H1 (cell line): ENCODE measurements around the gene NADK. TPM values are rescaled to one million over a fixed set of nuclear protein-coding genes. Genes with fewer than 3 reads are reported as not detected.

Experiments used
- ASH2L ChIP-seq: fragments of 200-600, 300-600 bp; sonication (generic); IDR thresholded peaks from one replicate; pipeline ENCODE4 v1.7.1; 2017; ENCODE audit warnings: low read length
- CBX8 ChIP-seq: fragments of 300-800, 300-1000 bp; sonication (generic); IDR thresholded peaks from 2 replicates; pipeline ENCODE4 v1.7.1; 2016; ENCODE audit warnings: low read depth, low read length, borderline replicate concordance
- CHD1 ChIP-seq: IDR thresholded peaks from 2 replicates; pipeline ENCODE4 v1.6.1; 2012; ENCODE audit warnings: low read depth, low read length, improper control_type of control experiment
- CHD2 ChIP-seq: IDR thresholded peaks from 2 replicates; pipeline ENCODE4 v1.6.1; 2012; ENCODE audit warnings: low read length, improper control_type of control experiment
- CTBP2 ChIP-seq: IDR thresholded peaks from 2 replicates; pipeline ENCODE4 v1.7.0; 2011; ENCODE audit warnings: borderline replicate concordance, mild to moderate bottlenecking, moderate library complexity, mixed read lengths, low read length; ENCODE audit not compliant: insufficient read depth, insufficient read length
- EP300 ChIP-seq, 2 experiments: IDR thresholded peaks; 1 replicate in 1 of 2; 2 replicates in 1 of 2; pipeline ENCODE4 v1.6.1; 2011 to 2012; ENCODE audit warnings: low read depth in 2 of 2, low read length in 2 of 2, mild to moderate bottlenecking in 2 of 2, borderline replicate concordance in 1 of 2, inconsistent platforms in 1 of 2, moderate library complexity in 1 of 2
- GTF2F1 ChIP-seq: IDR thresholded peaks from 2 replicates; pipeline ENCODE4 v1.6.1; 2012; ENCODE audit warnings: low read depth, low read length, improper control_type of control experiment, borderline replicate concordance
- JUND ChIP-seq: IDR thresholded peaks from 2 replicates; pipeline ENCODE4 v1.6.1; 2011; ENCODE audit warnings: mild to moderate bottlenecking, improper control_type of control experiment, low read length
- KDM1A ChIP-seq: fragments of 200-600, 300-600 bp; sonication (generic); IDR thresholded peaks from 2 replicates; pipeline ENCODE4 v1.7.1; 2016; ENCODE audit warnings: mild to moderate bottlenecking, low read length, borderline replicate concordance
- KDM5A ChIP-seq: fragments of 200-600 bp; IDR thresholded peaks from 2 replicates; pipeline ENCODE4 v1.7.1; 2012; ENCODE audit warnings: mild to moderate bottlenecking, low read length, inconsistent platforms, mixed read lengths
- NANOG ChIP-seq: IDR thresholded peaks from 2 replicates; pipeline ENCODE4 v1.6.1; 2011; ENCODE audit warnings: low read length, low read depth, mild to moderate bottlenecking, inconsistent platforms; ENCODE audit not compliant: insufficient read depth, poor library complexity, severe bottlenecking
- NRF1 ChIP-seq: IDR thresholded peaks from 2 replicates; pipeline ENCODE4 v1.6.1; 2011; ENCODE audit warnings: mild to moderate bottlenecking, low read depth, low read length, improper control_type of control experiment
- POLR2A ChIP-seq, 2 experiments: IDR thresholded peaks; 1 replicate in 1 of 2; 2 replicates in 1 of 2; pipeline ENCODE4 v1.6.1; 2011; ENCODE audit warnings: low read depth in 2 of 2, low read length in 2 of 2, mild to moderate bottlenecking in 2 of 2; ENCODE audit errors: control extremely low read depth in 1 of 2
- POLR2AphosphoS5 ChIP-seq: IDR thresholded peaks from 2 replicates; pipeline ENCODE4 v1.6.1; 2011; ENCODE audit warnings: low read depth, low read length
- RBBP5 ChIP-seq: IDR thresholded peaks from 2 replicates; pipeline ENCODE4 v1.7.1; 2012; ENCODE audit warnings: low read depth, mild to moderate bottlenecking, inconsistent platforms, low read length, moderate library complexity, borderline replicate concordance
- RNF2 ChIP-seq: fragments of 200-900, 300-1000 bp; sonication (generic); IDR thresholded peaks from 2 replicates; pipeline ENCODE4 v1.7.1; 2016; ENCODE audit warnings: borderline replicate concordance, low read depth, mild to moderate bottlenecking, antibody characterized with exemption, low read length; ENCODE audit not compliant: poor library complexity, severe bottlenecking; ENCODE audit errors: missing control alignments
- RXRA ChIP-seq: IDR thresholded peaks from 2 replicates; pipeline ENCODE4 v1.6.1; 2011; ENCODE audit warnings: low read depth, mild to moderate bottlenecking, low read length, moderate library complexity; ENCODE audit not compliant: insufficient read depth
- SIRT6 ChIP-seq: IDR thresholded peaks from one replicate; pipeline ENCODE4 v1.7.1; 2012; ENCODE audit warnings: low read length, inconsistent platforms
- SIX5 ChIP-seq: IDR thresholded peaks from 2 replicates; pipeline ENCODE4 v1.6.1; 2011; ENCODE audit warnings: mild to moderate bottlenecking, low read depth, low read length
- SRF ChIP-seq: IDR thresholded peaks from 2 replicates; pipeline ENCODE4 v1.6.1; 2011; ENCODE audit warnings: mild to moderate bottlenecking, low read depth, low read length, moderate library complexity
- TAF7 ChIP-seq: optimal IDR thresholded peaks from 2 replicates; pipeline ENCODE3; 2011; ENCODE audit warnings: low read depth, mild to moderate bottlenecking, inconsistent platforms, low read length, moderate library complexity, borderline replicate concordance
- polyA plus RNA-seq, 7 experiments: library from polyadenylated mRNA; depleted of rRNA in 3 of 7; stranded (reverse) in 5 of 7; unstranded in 2 of 7; fragments of >200 nt in 5 of 7; fragments of 200-250 nt in 2 of 7; gene quantifications; 1 replicate in 5 of 7; 2 replicates in 1 of 7; 4 replicates in 1 of 7; pipeline versions ENCODE4 v1.2.1 to v1.2.3, GENCODE V29; 2011 to 2013; ENCODE audit warnings: missing spikeins in 2 of 7, mixed read lengths in 2 of 7
- total RNA-seq: library from RNA; stranded (reverse); fragmentation: NEBNext Ultra II Directional; extraction: Animal tissue kit (Norgen Biotek cat#: 25700); gene quantifications from 2 replicates; pipeline ENCODE4 v1.2.1, GENCODE V29; 2021
- TF ChIP-seq, protein P1 (sequence below): IDR thresholded peaks from 2 replicates; pipeline ENCODE4 v1.6.1; 2012; ENCODE audit warnings: inconsistent platforms
- TF ChIP-seq, protein P2 (sequence below): IDR thresholded peaks from 2 replicates; pipeline ENCODE4 v1.6.1; 2012; ENCODE audit warnings: low read length, inconsistent platforms

NADK gene
- total and polyA plus RNA-seq, 2 of the 8 experiments (the other 6 are each of a cell fraction or from before 2014, with no cell fraction given): 78.0 to 89.7 TPM

DNA sequence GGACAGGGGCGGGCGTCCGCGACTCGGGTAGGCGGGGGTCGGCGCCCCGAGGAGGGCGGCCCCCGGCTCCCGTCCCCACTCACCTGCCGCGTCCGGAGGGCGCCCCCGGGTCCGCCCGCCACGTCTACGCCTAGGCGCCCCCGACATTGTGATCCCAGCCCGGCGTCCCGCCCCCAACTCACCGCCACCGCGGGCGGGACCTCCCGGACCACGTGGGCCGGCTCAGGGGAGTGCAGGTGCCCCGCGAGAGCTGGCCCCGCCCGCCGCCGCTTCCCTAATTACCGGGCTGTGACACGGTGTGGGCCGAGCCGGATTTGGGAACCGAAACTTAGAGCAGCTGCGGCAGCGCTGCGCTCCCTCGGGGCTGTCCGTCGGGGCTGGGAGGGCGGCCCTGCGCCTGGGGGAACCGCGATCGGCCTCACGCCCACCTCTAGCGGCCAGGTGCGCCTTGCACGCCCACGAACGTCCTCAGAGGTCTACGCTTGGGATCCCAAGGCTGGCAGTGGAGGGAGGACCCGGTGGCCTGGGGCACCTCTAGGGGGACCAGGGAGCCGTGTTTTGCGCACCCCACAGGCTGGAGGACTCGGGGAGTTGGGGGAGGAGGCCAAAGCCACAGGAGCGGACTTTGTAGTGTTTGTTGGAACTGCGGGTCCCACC, 521 bp upstream of the NADK start (continued):
- TF ChIP-seq TAF7 (peak; percentile 19), SIRT6 (no peak), CTBP2 (no peak), NRF1 (no peak), SIX5 (no peak), GTF2F1 (no peak), SRF (no peak), RBBP5 (peak; percentile 42; the same call in 1 of the 2 replicates), CBX8 (no peak), RXRA (no peak), NANOG (no peak), JUND (no peak), RNF2 (no peak), ASH2L (peak; percentile 56), CHD1 (no peak), POLR2A (IDR thresholded peaks at IDR 0.05; ENCODE audit: control extremely low read depth in 1 of 2, low read depth in 2 of 2, low read length in 2 of 2) (peak in 1 of 2 experiments; percentile 69; a peak in 1 of 3 replicates), KDM5A (no peak), EP300 (IDR thresholded peaks at IDR 0.05; ENCODE audit: borderline replicate concordance in 1 of 2, low read depth in 2 of 2, low read length in 2 of 2) (no peak), CHD2 (no peak), POLR2AphosphoS5 (peak; percentile 58), KDM1A (no peak)
- TF ChIP-seq, protein P1, sequence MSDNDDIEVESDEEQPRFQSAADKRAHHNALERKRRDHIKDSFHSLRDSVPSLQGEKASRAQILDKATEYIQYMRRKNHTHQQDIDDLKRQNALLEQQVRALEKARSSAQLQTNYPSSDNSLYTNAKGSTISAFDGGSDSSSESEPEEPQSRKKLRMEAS: peak; percentile 68
- TF ChIP-seq, protein P2, sequence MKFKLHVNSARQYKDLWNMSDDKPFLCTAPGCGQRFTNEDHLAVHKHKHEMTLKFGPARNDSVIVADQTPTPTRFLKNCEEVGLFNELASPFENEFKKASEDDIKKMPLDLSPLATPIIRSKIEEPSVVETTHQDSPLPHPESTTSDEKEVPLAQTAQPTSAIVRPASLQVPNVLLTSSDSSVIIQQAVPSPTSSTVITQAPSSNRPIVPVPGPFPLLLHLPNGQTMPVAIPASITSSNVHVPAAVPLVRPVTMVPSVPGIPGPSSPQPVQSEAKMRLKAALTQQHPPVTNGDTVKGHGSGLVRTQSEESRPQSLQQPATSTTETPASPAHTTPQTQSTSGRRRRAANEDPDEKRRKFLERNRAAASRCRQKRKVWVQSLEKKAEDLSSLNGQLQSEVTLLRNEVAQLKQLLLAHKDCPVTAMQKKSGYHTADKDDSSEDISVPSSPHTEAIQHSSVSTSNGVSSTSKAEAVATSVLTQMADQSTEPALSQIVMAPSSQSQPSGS: no peak
